ENCODE measurements around the gene LMO1. TPM values are rescaled to one million over a fixed set of nuclear protein-coding genes. Genes with fewer than 3 reads are reported as not detected.

LMO1 gene
- total and polyA plus RNA-seq, 9 of the 15 experiments (the other 6 are each of a cell fraction or from before 2014, with no cell fraction given): not detected

- TF ChIP-seq CAMTA2 (CRISPR knock-in tag; conservative IDR thresholded peaks at IDR 0.05) (no peak), GABPB2 (CRISPR knock-in tag; conservative IDR thresholded peaks at IDR 0.05) (no peak), ARHGAP35 (IDR thresholded peaks at IDR 0.05; ENCODE audit: partially characterized antibody) (no peak), PHF8 (IDR thresholded peaks at IDR 0.05; ENCODE audit: borderline replicate concordance, low read length) (no peak), ETV5 (CRISPR knock-in tag; IDR thresholded peaks at IDR 0.05; ENCODE audit: low read depth) (peak; percentile 32; the same call in 1 of the 2 replicates), ARID3A (IDR thresholded peaks at IDR 0.05; ENCODE audit: borderline replicate concordance, low read depth, low read length) (no peak), ZNF134 (CRISPR knock-in tag; conservative IDR thresholded peaks at IDR 0.05) (no peak), PKNOX1 (IDR thresholded peaks at IDR 0.05) (peak; percentile 87), NCOA6 (IDR thresholded peaks at IDR 0.05) (no peak), ZNF165 (CRISPR knock-in tag; IDR thresholded peaks at IDR 0.05; ENCODE audit: borderline replicate concordance) (no peak), SMARCA4 (IDR thresholded peaks at IDR 0.05) (peak; percentile 95), SIRT6 (IDR thresholded peaks at IDR 0.05; ENCODE audit: low read depth, low read length) (no peak), KDM1A (IDR thresholded peaks at IDR 0.05) (peak; percentile 81 to 86), ZNF140 (CRISPR knock-in tag; IDR thresholded peaks at IDR 0.05) (no peak), FOXK2 (conservative IDR thresholded peaks at IDR 0.05 in 1 of 2, IDR thresholded peaks at IDR 0.05 in 1 of 2; ENCODE audit: low read depth in 2 of 2) (0 out of 4 replicates have a peak, but pooled peaks of 1 of the 2 experiments have one; percentile 35), ZNF431 (CRISPR knock-in tag; IDR thresholded peaks at IDR 0.05) (no peak), ZNF75A (CRISPR knock-in tag; IDR thresholded peaks at IDR 0.05) (no peak), SNIP1 (IDR thresholded peaks at IDR 0.05; ENCODE audit: low read depth) (no peak), NCOA4 (IDR thresholded peaks at IDR 0.05; ENCODE audit: partially characterized antibody) (no peak), NRF1 (conservative IDR thresholded peaks at IDR 0.05 in 1 of 2, IDR thresholded peaks at IDR 0.05 in 1 of 2) (peak; percentile 54 to 64), HNRNPUL1 (IDR thresholded peaks at IDR 0.05; ENCODE audit: low read length) (no peak), ATF1 (CRISPR knock-in tag; IDR thresholded peaks at IDR 0.05) (no peak), ATF1 (tag; IDR thresholded peaks at IDR 0.05) (peak; percentile 55), ZNF146 (CRISPR knock-in tag; IDR thresholded peaks at IDR 0.05; ENCODE audit: unreplicated experiment) (no peak), FOXJ3 (CRISPR knock-in tag; IDR thresholded peaks at IDR 0.05) (no peak), RBM25 (IDR thresholded peaks at IDR 0.05; ENCODE audit: low read depth, low read length, severe bottlenecking) (no peak), GTF2B (IDR thresholded peaks at IDR 0.05; ENCODE audit: extremely low read depth, insufficient read length) (no peak), ZNF764 (CRISPR knock-in tag; IDR thresholded peaks at IDR 0.05; ENCODE audit: low read depth) (no peak), POLR2B (IDR thresholded peaks at IDR 0.05; ENCODE audit: low read depth, partially characterized antibody) (no peak)
These were observed 57.2 kb downstream of the LMO1 start (continued) for GRCh38 chr11:8206251-8207079.
